K562 (cell line): ENCODE measurements around the gene MYB. TPM values are rescaled to one million over a fixed set of nuclear protein-coding genes. Genes with fewer than 3 reads are reported as not detected.

Experiments used
- BCOR ChIP-seq: fragments of 450-650 bp; IDR thresholded peaks from 2 replicates; pipeline ENCODE4 v1.6.1; 2016
- EP400 ChIP-seq: fragments of 450-650 bp; IDR thresholded peaks from 2 replicates; pipeline ENCODE4 v1.6.1; 2017; ENCODE audit warnings: antibody characterized with exemption, mild to moderate bottlenecking, moderate library complexity
- FIP1L1 ChIP-seq: fragments of 200-400 bp; formaldehyde crosslinking; IDR thresholded peaks from 2 replicates; pipeline ENCODE4 v1.6.1; 2018; ENCODE audit warnings: mild to moderate bottlenecking, low read depth, low read length; ENCODE audit not compliant: poor library complexity, severe bottlenecking
- KDM2B ChIP-seq: fragments of 250-450 bp; sonication (Bioruptor Pico); IDR thresholded peaks from 2 replicates; pipeline ENCODE4 v1.8.0; 2021; ENCODE audit warnings: mild to moderate bottlenecking, moderate library complexity
- NONO ChIP-seq, 2 experiments: fragments of 200-400 bp in 1 of 2; fragments of 450-650 bp in 1 of 2; formaldehyde crosslinking in 1 of 2; IDR thresholded peaks; 2 replicates each; pipeline ENCODE4 v1.6.1; 2017; ENCODE audit warnings: low read depth in 2 of 2, mild to moderate bottlenecking in 2 of 2, moderate library complexity in 2 of 2, low read length in 1 of 2
- PHF20 ChIP-seq: fragments of 450-650 bp; IDR thresholded peaks from 2 replicates; pipeline ENCODE4 v1.6.1; 2018; ENCODE audit not compliant: partially characterized antibody
- PPARD ChIP-seq: fragments of 250-450 bp; sonication (Bioruptor Pico); IDR thresholded peaks from 2 replicates; pipeline ENCODE4 v1.8.0; 2022; ENCODE audit warnings: inconsistent platforms, mild to moderate bottlenecking, moderate library complexity
- SMARCC2 ChIP-seq: fragments of 450-650 bp; IDR thresholded peaks from 2 replicates; pipeline ENCODE4 v1.6.1; 2017; ENCODE audit warnings: antibody characterized with exemption, moderate library complexity, mild to moderate bottlenecking, low read depth
- STAG1 ChIP-seq: sonication (generic); formaldehyde crosslinking; IDR thresholded peaks from 2 replicates; pipeline ENCODE4 v1.5.0; 2020; ENCODE audit warnings: missing genetic modification reagents, borderline replicate concordance
- polyA plus RNA-seq, 8 experiments: library from polyadenylated mRNA; depleted of rRNA in 4 of 8; stranded (reverse) in 5 of 8; unstranded in 3 of 8; fragments of >200 nt; fragmentation: Nextera tagmentation in 2 of 8; fragmentation: Illumina TruSeq in 1 of 8; extraction: Ambion mirVana in 2 of 8; extraction: Trizol in 1 of 8; gene quantifications; 2 replicates each; pipeline versions ENCODE4 v1.2.1 to v1.2.3, GENCODE V29; 2011 to 2014; ENCODE audit warnings: inconsistent platforms in 1 of 8, missing spikeins in 1 of 8
- total RNA-seq, 7 experiments: library from RNA; depleted of rRNA in 6 of 7; stranded (reverse); fragments of >200 nt in 6 of 7; fragmentation: Illumina TruSeq in 2 of 7; extraction: Trizol in 2 of 7; gene quantifications; 2 replicates each; pipeline versions ENCODE4 v1.2.1 to v1.2.3, GENCODE V29; 2011 to 2021; ENCODE audit warnings: low replicate concordance in 1 of 7
- TF ChIP-seq, protein P1 (sequence below): fragments of 450-650 bp; IDR thresholded peaks from 2 replicates; pipeline ENCODE4 v1.6.1; 2016; ENCODE audit warnings: borderline replicate concordance
- TF ChIP-seq, protein P2 (sequence below), 2 experiments: IDR thresholded peaks in 1 of 2; conservative IDR thresholded peaks in 1 of 2; 2 replicates each; pipeline ENCODE4 v1.6.1; 2016; ENCODE audit warnings: low read depth in 2 of 2, mild to moderate bottlenecking in 1 of 2, missing compliant biosample characterization in 1 of 2, missing genetic modification characterization in 1 of 2, moderate library complexity in 1 of 2

The MYB gene
- total and polyA plus RNA-seq, 9 of the 15 experiments (the other 6 are each of a cell fraction or from before 2014, with no cell fraction given): 35.8 to 218 (median 140) TPM

DNA sequence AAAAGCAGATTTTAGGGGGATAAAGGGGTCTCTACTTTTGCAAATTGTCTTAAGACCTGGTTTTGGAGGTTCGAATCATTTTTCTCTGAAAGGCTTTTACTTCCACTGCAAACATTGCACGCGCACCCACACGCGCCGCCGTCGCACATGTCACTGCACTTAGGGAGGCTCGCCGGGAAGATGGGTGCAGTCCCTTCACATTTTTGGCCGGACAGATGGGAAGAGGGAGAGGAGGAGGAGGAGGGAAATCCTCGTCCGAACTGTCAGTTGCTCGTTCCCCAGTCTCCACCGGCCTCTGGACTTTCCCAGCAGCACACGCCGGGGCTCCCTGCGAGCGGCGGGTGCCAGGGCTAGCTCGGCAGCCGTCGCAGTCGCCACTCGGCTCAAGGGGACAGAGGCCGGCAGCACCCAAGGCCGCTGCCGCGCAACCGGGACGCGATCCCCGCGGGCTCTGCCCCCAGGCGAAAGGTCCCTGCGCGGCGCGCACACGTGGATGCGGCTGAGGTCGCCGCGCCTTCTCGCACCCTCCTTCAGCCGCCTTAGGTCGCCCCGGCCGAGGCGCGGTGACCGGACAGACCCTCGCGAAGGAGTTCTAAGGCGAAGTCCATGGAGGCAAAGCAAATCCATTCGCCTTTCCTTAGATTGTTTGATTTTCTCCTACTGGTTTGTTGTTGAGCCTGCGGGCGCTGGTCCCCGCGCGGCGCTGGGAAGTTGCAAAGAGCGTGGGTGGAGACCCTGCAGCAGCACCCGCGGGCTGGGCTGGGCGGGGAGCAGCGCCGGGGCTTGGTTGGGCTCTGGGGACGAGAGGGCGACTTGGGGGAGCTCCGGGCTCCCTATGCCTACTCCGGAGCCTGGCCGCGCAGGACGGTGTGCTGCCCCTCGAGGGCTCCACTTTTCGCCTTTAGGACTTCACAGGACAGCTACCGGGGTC lies 1.2 kb downstream of the MYB start (continued):
- TF ChIP-seq FIP1L1: peak; percentile 59
- TF ChIP-seq BCOR: 0 out of 2 replicates have a peak, but pooled peaks have one; percentile 5
- TF ChIP-seq KDM2B (CRISPR knock-in tag): no peak
- TF ChIP-seq SMARCC2: no peak
- peak; percentile 51; the same call in 1 of the 2 replicates for TF ChIP-seq EP400
- TF ChIP-seq, protein P1, sequence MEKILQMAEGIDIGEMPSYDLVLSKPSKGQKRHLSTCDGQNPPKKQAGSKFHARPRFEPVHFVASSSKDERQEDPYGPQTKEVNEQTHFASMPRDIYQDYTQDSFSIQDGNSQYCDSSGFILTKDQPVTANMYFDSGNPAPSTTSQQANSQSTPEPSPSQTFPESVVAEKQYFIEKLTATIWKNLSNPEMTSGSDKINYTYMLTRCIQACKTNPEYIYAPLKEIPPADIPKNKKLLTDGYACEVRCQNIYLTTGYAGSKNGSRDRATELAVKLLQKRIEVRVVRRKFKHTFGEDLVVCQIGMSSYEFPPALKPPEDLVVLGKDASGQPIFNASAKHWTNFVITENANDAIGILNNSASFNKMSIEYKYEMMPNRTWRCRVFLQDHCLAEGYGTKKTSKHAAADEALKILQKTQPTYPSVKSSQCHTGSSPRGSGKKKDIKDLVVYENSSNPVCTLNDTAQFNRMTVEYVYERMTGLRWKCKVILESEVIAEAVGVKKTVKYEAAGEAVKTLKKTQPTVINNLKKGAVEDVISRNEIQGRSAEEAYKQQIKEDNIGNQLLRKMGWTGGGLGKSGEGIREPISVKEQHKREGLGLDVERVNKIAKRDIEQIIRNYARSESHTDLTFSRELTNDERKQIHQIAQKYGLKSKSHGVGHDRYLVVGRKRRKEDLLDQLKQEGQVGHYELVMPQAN: peak; percentile 67; the same call in 1 of the 2 replicates
- no peak for TF ChIP-seq PPARD
- TF ChIP-seq, protein P2, sequence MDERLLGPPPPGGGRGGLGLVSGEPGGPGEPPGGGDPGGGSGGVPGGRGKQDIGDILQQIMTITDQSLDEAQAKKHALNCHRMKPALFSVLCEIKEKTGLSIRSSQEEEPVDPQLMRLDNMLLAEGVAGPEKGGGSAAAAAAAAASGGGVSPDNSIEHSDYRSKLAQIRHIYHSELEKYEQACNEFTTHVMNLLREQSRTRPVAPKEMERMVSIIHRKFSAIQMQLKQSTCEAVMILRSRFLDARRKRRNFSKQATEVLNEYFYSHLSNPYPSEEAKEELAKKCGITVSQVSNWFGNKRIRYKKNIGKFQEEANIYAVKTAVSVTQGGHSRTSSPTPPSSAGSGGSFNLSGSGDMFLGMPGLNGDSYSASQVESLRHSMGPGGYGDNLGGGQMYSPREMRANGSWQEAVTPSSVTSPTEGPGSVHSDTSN (CRISPR knock-in tag; IDR thresholded peaks at IDR 0.05; ENCODE audit: low read depth): no peak
- TF ChIP-seq, protein P2 (tag; conservative IDR thresholded peaks at IDR 0.05; ENCODE audit: low read depth): no peak
- 0 out of 4 replicates have a peak, but pooled peaks of 1 of the 2 experiments have one; percentile 7 for TF ChIP-seq NONO (IDR thresholded peaks at IDR 0.05; ENCODE audit: low read depth in 2 of 2, low read length in 1 of 2)
- TF ChIP-seq PHF20: no peak
- 0 out of 2 replicates have a peak, but pooled peaks have one; percentile 14 for TF ChIP-seq STAG1 (CRISPR knock-in tag)
- TF ChIP-seq, all 486 proteins: peak for 40
